ENCODE data around the gene ZKSCAN7.

DNA sequence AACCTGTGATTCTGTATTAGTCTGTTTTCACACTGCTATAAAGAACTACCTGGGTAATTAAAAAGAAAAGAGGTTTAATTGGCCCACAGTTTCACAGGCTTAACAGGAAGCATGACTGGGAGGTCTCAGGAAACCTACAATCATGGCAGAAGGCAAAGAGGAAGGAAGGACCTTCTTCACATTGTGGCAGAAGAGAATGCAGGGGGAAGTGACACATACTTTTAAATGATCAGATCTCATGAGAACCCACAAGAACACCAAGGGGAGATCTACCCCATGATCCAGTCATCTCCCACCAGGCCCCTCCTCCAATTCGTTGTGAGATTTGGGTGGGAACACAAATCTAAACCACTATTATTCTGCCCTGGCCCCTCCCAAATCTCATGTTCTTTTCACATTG is 6.1 kb downstream of the ZKSCAN7 start:
- TF ChIP-seq CTCF (IDR thresholded peaks at IDR 0.05) (no peak), TAF1 (IDR thresholded peaks at IDR 0.05; ENCODE audit: borderline replicate concordance, low read depth, low read length) (no peak), SIN3A (IDR thresholded peaks at IDR 0.05; ENCODE audit: borderline replicate concordance, low read depth, low read length) (no peak), RCOR1 (IDR thresholded peaks at IDR 0.05; ENCODE audit: low read length) (no peak), TCF12 (IDR thresholded peaks at IDR 0.05) (no peak), RXRA (IDR thresholded peaks at IDR 0.05; ENCODE audit: borderline replicate concordance, low read depth) (no peak), IRF3 (IDR thresholded peaks at IDR 0.05; ENCODE audit: low read depth, low read length) (no peak), JUND (IDR thresholded peaks at IDR 0.05) (no peak), POLR2AphosphoS5 (IDR thresholded peaks at IDR 0.05; ENCODE audit: low read depth, low read length) (no peak), GABPA (IDR thresholded peaks at IDR 0.05; ENCODE audit: low read depth) (no peak), MXI1 (IDR thresholded peaks at IDR 0.05; ENCODE audit: low read depth, low read length) (no peak)
- TF ChIP-seq, protein P1, sequence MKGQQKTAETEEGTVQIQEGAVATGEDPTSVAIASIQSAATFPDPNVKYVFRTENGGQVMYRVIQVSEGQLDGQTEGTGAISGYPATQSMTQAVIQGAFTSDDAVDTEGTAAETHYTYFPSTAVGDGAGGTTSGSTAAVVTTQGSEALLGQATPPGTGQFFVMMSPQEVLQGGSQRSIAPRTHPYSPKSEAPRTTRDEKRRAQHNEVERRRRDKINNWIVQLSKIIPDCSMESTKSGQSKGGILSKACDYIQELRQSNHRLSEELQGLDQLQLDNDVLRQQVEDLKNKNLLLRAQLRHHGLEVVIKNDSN (IDR thresholded peaks at IDR 0.05; ENCODE audit: borderline replicate concordance, low read depth) = no peak

Measured in SK-N-SH (cell line).